Panc1 (cell line): ENCODE measurements around the gene CAPN11. TPM values are rescaled to one million over a fixed set of nuclear protein-coding genes. Genes with fewer than 3 reads are reported as not detected.

ENCODE experiments used
- ATAC-seq: fragments of 200-7000 bp; cut with Tn5 transposase; 2 replicates; pipeline ENCODE4 v1.9.1; 2020; ENCODE audit warnings: mild to moderate bottlenecking, moderate library complexity
- BruUV-seq: library from RNA; stranded (reverse); fragments of 400-500 nt; replicated peaks from 2 replicates; lab custom pipeline; 2021; lab: Mats Ljungman, UMichigan
- CTCF ChIA-PET: fragments of 300-600 bp; sonication (Branson Sonifier 250); formaldehyde crosslinking; loops from one replicate; lab custom pipeline; 2022; ENCODE audit warnings: antibody characterized with exemption; lab: Charles Lee
- POLR2A ChIA-PET: fragments of 300-600 bp; sonication (Branson Sonifier 250); formaldehyde crosslinking; loops from one replicate; lab custom pipeline; 2022; ENCODE audit warnings: antibody characterized with exemption; lab: Charles Lee
- DNase-seq: peaks from one replicate; pipeline ENCODE4 v3.0.0-alpha.2; 2010; ENCODE audit warnings: low read depth, low spot score
- H3K27ac ChIP-seq: 2 replicates; pipeline ENCODE4 v1.5.1; 2011; ENCODE audit warnings: mild to moderate bottlenecking, low read length, inconsistent platforms
- H3K27me3 ChIP-seq: fragments of 200-500 bp; sonication (Bioruptor generic); 2 replicates; pipeline ENCODE4 v1.6.0; 2014; ENCODE audit warnings: low read length, inconsistent platforms; ENCODE audit not compliant: control insufficient read depth, insufficient read depth
- H3K36me3 ChIP-seq: fragments of 200-500 bp; sonication (Bioruptor generic); 2 replicates; pipeline ENCODE4 v1.5.1; 2014; ENCODE audit warnings: inconsistent platforms, mild to moderate bottlenecking, low read length, moderate library complexity; ENCODE audit not compliant: control insufficient read depth, insufficient read depth
- H3K4me1 ChIP-seq: 2 replicates; pipeline ENCODE4 v1.5.1; 2011; ENCODE audit warnings: inconsistent platforms, mild to moderate bottlenecking, low read length, moderate library complexity; ENCODE audit not compliant: control insufficient read depth, insufficient read depth
- H3K4me3 ChIP-seq, 2 experiments: 2 replicates each; pipeline ENCODE4 v1.5.1; 2011 to 2012; ENCODE audit warnings: low read depth in 2 of 2, low read length in 2 of 2, mild to moderate bottlenecking in 2 of 2, inconsistent platforms in 1 of 2, moderate library complexity in 1 of 2
- H3K9me3 ChIP-seq: fragments of 200-500 bp; sonication (Bioruptor generic); 2 replicates; pipeline ENCODE4 v1.5.1; 2014; ENCODE audit warnings: low read depth, mild to moderate bottlenecking, inconsistent platforms, low read length, moderate library complexity; ENCODE audit not compliant: control insufficient read depth, insufficient read depth
- CTCF ChIP-seq: fragments of 450-650 bp; IDR thresholded peaks from 2 replicates; pipeline ENCODE4 v1.5.1; 2017; ENCODE audit warnings: mild to moderate bottlenecking
- POLR2AphosphoS5 ChIP-seq: IDR thresholded peaks from 2 replicates; pipeline ENCODE4 v1.6.1; 2012; ENCODE audit warnings: mild to moderate bottlenecking, low read depth, low read length, moderate library complexity
- REST ChIP-seq, 2 experiments: IDR thresholded peaks; 2 replicates each; pipeline ENCODE4 v1.6.1; 2011 to 2012; ENCODE audit warnings: low read depth in 2 of 2, control low read depth in 1 of 2, low read length in 1 of 2, mild to moderate bottlenecking in 1 of 2, moderate library complexity in 1 of 2; ENCODE audit not compliant: insufficient read depth in 1 of 2
- SIN3A ChIP-seq: IDR thresholded peaks from 2 replicates; pipeline ENCODE4 v1.6.1; 2012; ENCODE audit warnings: low read depth, mild to moderate bottlenecking, low read length, moderate library complexity, borderline replicate concordance; ENCODE audit not compliant: insufficient read depth
- TCF7L2 ChIP-seq: IDR thresholded peaks from 2 replicates; pipeline ENCODE4 v1.6.1; 2011; ENCODE audit warnings: mild to moderate bottlenecking, low read depth, low read length, inconsistent platforms
- in situ Hi-C: cut with HindIII; loops from 2 replicates; pipeline ENCODE4 v1.10.0; 2016; ENCODE audit warnings: low sequenced_read_pairs, low pct_unique_long_range_greater_than_20kb
- intact Hi-C: fragments of 100-400 bp; cut with micrococcal nuclease; formaldehyde crosslinking; loops from one replicate; pipeline ENCODE4 v1.10.0; 2022; ENCODE audit not compliant: unreplicated experiment
- total RNA-seq: library from RNA; stranded (reverse); gene quantifications from one replicate; pipeline ENCODE4 v1.2.1, GENCODE V29; 2021; ENCODE audit not compliant: unreplicated experiment

CAPN11 gene
- total RNA-seq, 1 experiment from 2014 or later, result 1.2 TPM

- peak; percentile 49 for ATAC-seq
- Histone ChIP-seq H3K27ac (peak within 1 kb of the TSS; percentile 95), H3K36me3 (no peaks in the 10 kb centered on the region), H3K4me1 (peaks cover 60% of the 10 kb centered on the region), H3K9me3 (no peaks in the 10 kb centered on the region), H3K27me3 (no peaks in the 10 kb centered on the region), H3K4me3 (peak within 1 kb of the TSS; percentile 55 to 83)
- in situ Hi-C loops, result no loop called here
- ChIA-PET CTCF (interaction anchor here (0.6 kb wide), 1 partner anchor 14 kb away, joined by 7 read pairs; no protein-coding TSS in a partner anchor), POLR2A (interaction anchor here (0.6 to 1.0 kb wide), 2 partner anchors 31 to 46 kb away, joined by 3 read pairs; no protein-coding TSS in a partner anchor)
- no peak for DNase-seq
- TF ChIP-seq SIN3A (no peak), REST (IDR thresholded peaks at IDR 0.05; ENCODE audit: insufficient read depth in 1 of 2, low read depth in 2 of 2, low read length in 1 of 2) (no peak), CTCF (no peak; the same call in 1 of the 2 replicates)
- intact Hi-C loops, result loop anchor here (1.0 to 5.0 kb wide), 2 partner anchors 11 to 46 kb away; no protein-coding TSS in a partner anchor
- no TSS peak for BruUV-seq
Measured at GRCh38 chr6:44223319-44224028, 64.9 kb downstream of the CAPN11 start, which contains the start of gene SLC29A1. TSS of gene SLC29A1 (plus strand) at chr6:44223595. CDS start at chr6:44227314, 3,719 bp downstream.

GRCh38 chr6:44224029-44224964 lies 65.7 kb downstream of the CAPN11 start:
- no peak; the same call in 1 of the 2 replicates for TF ChIP-seq POLR2AphosphoS5
- peak; percentile 68; the same call in 1 of the 2 replicates for TF ChIP-seq SIN3A
- TF ChIP-seq TCF7L2, result no peak
- no peak for TF ChIP-seq REST (IDR thresholded peaks at IDR 0.05; ENCODE audit: insufficient read depth in 1 of 2, low read depth in 2 of 2, low read length in 1 of 2)
- TF ChIP-seq CTCF, result no peak

More at GRCh38 chr6:44224029-44224964, 65.7 kb downstream of the CAPN11 start:
- Histone ChIP-seq H3K4me1 (peaks cover 61% of the 10 kb centered on the region), H3K27ac (peak overlapping the region; percentile 91), H3K9me3 (no peaks in the 10 kb centered on the region), H3K4me3 (peak overlapping the region; percentile 55 to 83), H3K36me3 (no peaks in the 10 kb centered on the region), H3K27me3 (no peaks in the 10 kb centered on the region)
- intact Hi-C loops (loop anchor here (1.0 to 5.0 kb wide), 2 partner anchors 10 to 47 kb away; no protein-coding TSS in a partner anchor), in situ Hi-C loops (no loop called here)
- ATAC-seq, result no peak
- no peak for DNase-seq
- CTCF ChIA-PET, result interaction anchor here (0.6 to 1.4 kb wide), 5 partner anchors 10 to 35 kb away, joined by 3 to 7 read pairs (median 4); no protein-coding TSS in a partner anchor
- POLR2A ChIA-PET, result interaction anchor here (0.6 to 1.0 kb wide), 3 partner anchors 13 to 31 kb away, joined by 3 read pairs; no protein-coding TSS in a partner anchor
- no TSS peak for BruUV-seq
